HCT116 (cell line): ENCODE measurements around the gene COL18A1. TPM values are rescaled to one million over a fixed set of nuclear protein-coding genes. Genes with fewer than 3 reads are reported as not detected.

Experiments used
- ATAC-seq: fragments of 200-7000 bp; cut with Tn5 transposase; 2 replicates; pipeline ENCODE4 v1.9.1; 2020; ENCODE audit warnings: mild to moderate bottlenecking, moderate library complexity
- BruUV-seq: library from RNA; stranded (reverse); fragments of 400-500 nt; replicated peaks from 2 replicates; lab custom pipeline; 2021; lab: Mats Ljungman, UMichigan
- CTCF ChIA-PET: fragments of 300-600 bp; sonication (Branson Sonifier 250); formaldehyde crosslinking; loops from one replicate; lab custom pipeline; 2021; ENCODE audit warnings: antibody characterized with exemption; lab: Charles Lee
- POLR2A ChIA-PET: fragments of 300-600, 350-600 bp; sonication (Branson Sonifier 250); formaldehyde crosslinking; loops from one replicate; lab custom pipeline; 2021; ENCODE audit warnings: antibody characterized with exemption; lab: Charles Lee
- RAD21 ChIA-PET, 2 experiments: fragments of 300-600 bp; sonication (Branson Sonifier 250); formaldehyde crosslinking; loops; one replicate each; lab custom pipeline; 2023; ENCODE audit warnings: low total read pairs in 2 of 2; ENCODE audit not compliant: uncharacterized antibody in 2 of 2, unreplicated experiment in 2 of 2, low non-redundant PET in 1 of 2; lab: Charles Lee
- DNase-seq: peaks from one replicate; pipeline ENCODE4 v3.0.0-alpha.2; 2010; ENCODE audit warnings: low read depth, low spot score
- H2AFZ ChIP-seq: fragments of 200-600 bp; shearing (Covaris generic), sonication (generic); 2 replicates; pipeline ENCODE4 v1.6.1; 2017; ENCODE audit warnings: low read depth, mixed run types, mixed read lengths, antibody characterized with exemption, low read length; ENCODE audit not compliant: poor library complexity, severe bottlenecking
- H3K27ac ChIP-seq: 2 replicates; pipeline ENCODE4 v1.5.1; 2012; ENCODE audit warnings: low read depth, low read length
- H3K27me3 ChIP-seq: fragments of 200-600 bp; sonication (generic); 2 replicates; pipeline ENCODE4 v1.6.1; 2016; ENCODE audit warnings: mixed run types, low read length, mixed read lengths; ENCODE audit not compliant: insufficient read depth
- H3K36me3 ChIP-seq, 2 experiments: fragments of 200-500 bp in 1 of 2; fragments of 200-600 bp in 1 of 2; sonication (Bioruptor generic) in 1 of 2; sonication (generic) in 1 of 2; 2 replicates each; pipeline versions ENCODE4 v1.5.1 to v1.6.1; 2014 to 2016; ENCODE audit warnings: low read length in 2 of 2, inconsistent platforms in 1 of 2, mixed read lengths in 1 of 2, mixed run types in 1 of 2; ENCODE audit not compliant: insufficient read depth in 2 of 2, control insufficient read depth in 1 of 2
- H3K4me1 ChIP-seq, 2 experiments: fragments of 200-600 bp in 1 of 2; sonication (generic) in 1 of 2; 2 replicates each; pipeline versions ENCODE4 v1.5.1 to v1.6.1; 2012 to 2017; ENCODE audit warnings: low read length in 2 of 2, inconsistent platforms in 1 of 2, mild to moderate bottlenecking in 1 of 2, mixed read lengths in 1 of 2, mixed run types in 1 of 2, moderate library complexity in 1 of 2; ENCODE audit not compliant: insufficient read depth in 2 of 2, control insufficient read depth in 1 of 2
- H3K4me2 ChIP-seq: fragments of 200-600 bp; sonication (generic); 2 replicates; pipeline ENCODE4 v1.6.1; 2017; ENCODE audit warnings: mixed run types, low read length, mixed read lengths
- H3K4me3 ChIP-seq, 2 experiments: fragments of 200-600 bp in 1 of 2; sonication (generic) in 1 of 2; replicated peaks in 1 of 2; 2 replicates each; pipeline ENCODE4 v1.5.1; 2011 to 2016; ENCODE audit warnings: low read length in 2 of 2, control low read depth in 1 of 2, low read depth in 1 of 2, mild to moderate bottlenecking in 1 of 2, mixed read lengths in 1 of 2, mixed run types in 1 of 2
- H3K79me2 ChIP-seq: fragments of 200-600 bp; sonication (generic); 2 replicates; pipeline ENCODE4 v1.6.1; 2017; ENCODE audit warnings: mild to moderate bottlenecking, mixed run types, low read length, moderate library complexity, mixed read lengths; ENCODE audit not compliant: insufficient read depth
- H3K9ac ChIP-seq: fragments of 200-600 bp; sonication (generic); 2 replicates; pipeline ENCODE4 v1.6.1; 2016; ENCODE audit warnings: low read length, mixed read lengths
- H3K9me2 ChIP-seq: fragments of 200-600 bp; sonication (generic), shearing (Covaris generic); 2 replicates; pipeline ENCODE4 v1.6.1; 2017; ENCODE audit warnings: mixed run types, mild to moderate bottlenecking, moderate library complexity; ENCODE audit not compliant: insufficient read depth
- H3K9me3 ChIP-seq, 2 experiments: fragments of 200-500 bp in 1 of 2; fragments of 200-600 bp in 1 of 2; sonication (Bioruptor generic) in 1 of 2; sonication (generic) in 1 of 2; 2 replicates each; pipeline ENCODE4 v1.6.1; 2014 to 2017; ENCODE audit warnings: low read length in 2 of 2, mixed read lengths in 2 of 2, inconsistent platforms in 1 of 2, low read depth in 1 of 2, mild to moderate bottlenecking in 1 of 2, mixed run types in 1 of 2, moderate library complexity in 1 of 2; ENCODE audit not compliant: control insufficient read depth in 1 of 2, insufficient read depth in 1 of 2
- H4K20me1 ChIP-seq: fragments of 200-600 bp; sonication (generic), shearing (Covaris generic); 2 replicates; pipeline ENCODE4 v1.6.1; 2017; ENCODE audit warnings: mixed run types, mild to moderate bottlenecking, moderate library complexity; ENCODE audit not compliant: insufficient read depth
- CBX3 ChIP-seq: IDR thresholded peaks from 2 replicates; pipeline ENCODE4 v1.6.1; 2012; ENCODE audit warnings: low read depth
- CEBPB ChIP-seq: IDR thresholded peaks from 2 replicates; pipeline ENCODE4 v1.6.1; 2012; ENCODE audit warnings: low read depth
- ELF1 ChIP-seq: IDR thresholded peaks from 2 replicates; pipeline ENCODE4 v1.6.1; 2012; ENCODE audit warnings: low read depth, borderline replicate concordance
- EZH2 ChIP-seq: fragments of 200-600 bp; sonication (generic); IDR thresholded peaks from 2 replicates; pipeline ENCODE4 v1.6.1; 2017; ENCODE audit warnings: antibody characterized with exemption, mixed run types
- EZH2phosphoT487 ChIP-seq: fragments of 200-600 bp; IDR thresholded peaks from 2 replicates; pipeline ENCODE4 v1.6.1; 2018; ENCODE audit warnings: antibody characterized with exemption, borderline replicate concordance
- FOSL1 ChIP-seq: IDR thresholded peaks from 2 replicates; pipeline ENCODE4 v1.6.1; 2012; ENCODE audit warnings: low read depth
- JUND ChIP-seq: IDR thresholded peaks from 2 replicates; pipeline ENCODE4 v1.6.1; 2012
- RAD21 ChIP-seq: IDR thresholded peaks from 2 replicates; pipeline ENCODE4 v1.6.1; 2012; ENCODE audit warnings: low read depth, mild to moderate bottlenecking
- SP1 ChIP-seq: IDR thresholded peaks from 2 replicates; pipeline ENCODE4 v1.6.1; 2012; ENCODE audit warnings: low read depth
- SRF ChIP-seq: IDR thresholded peaks from 2 replicates; pipeline ENCODE4 v1.6.1; 2012; ENCODE audit warnings: low read depth
- TCF7L2 ChIP-seq: IDR thresholded peaks from 2 replicates; pipeline ENCODE4 v1.7.0; 2011; ENCODE audit warnings: borderline replicate concordance, inconsistent platforms; ENCODE audit not compliant: insufficient read depth, insufficient read length; ENCODE audit errors: extremely low read depth
- YY1 ChIP-seq: IDR thresholded peaks from 2 replicates; pipeline ENCODE4 v1.6.1; 2011; ENCODE audit warnings: low read length, low read depth, moderate library complexity, mild to moderate bottlenecking; ENCODE audit not compliant: insufficient replicate concordance; ENCODE audit errors: extremely low read depth
- ZNF274 ChIP-seq: fragments of 200-500 bp; sonication (Bioruptor generic); IDR thresholded peaks from 2 replicates; pipeline ENCODE4 v1.6.1; 2014; ENCODE audit warnings: mild to moderate bottlenecking, low read depth, low read length, inconsistent platforms
- intact Hi-C: fragments of 100-400 bp; cut with micrococcal nuclease; formaldehyde crosslinking; loops from 2 replicates; pipeline ENCODE4 v1.10.0; 2022
- total RNA-seq: library from RNA; stranded (reverse); gene quantifications from one replicate; pipeline ENCODE4 v1.2.1, GENCODE V29; 2021; ENCODE audit not compliant: unreplicated experiment
- TF ChIP-seq, protein P1 (sequence below): IDR thresholded peaks from 2 replicates; pipeline ENCODE4 v1.6.1; 2011; ENCODE audit warnings: mild to moderate bottlenecking, low read length, moderate library complexity; ENCODE audit not compliant: insufficient replicate concordance; ENCODE audit errors: extremely low read depth
- TF ChIP-seq, protein P2 (sequence below), 3 experiments: fragments of 200-600 bp in 1 of 3; sonication (generic) in 1 of 3; IDR thresholded peaks in 2 of 3; conservative IDR thresholded peaks in 1 of 3; 2 replicates each; pipeline ENCODE4 v1.5.1; 2012 to 2017; ENCODE audit warnings: low read depth in 2 of 3, low read length in 2 of 3, antibody characterized with exemption in 1 of 3, borderline replicate concordance in 1 of 3, control low read depth in 1 of 3, mild to moderate bottlenecking in 1 of 3, mixed read lengths in 1 of 3, mixed run types in 1 of 3, moderate library complexity in 1 of 3; ENCODE audit not compliant: insufficient read depth in 1 of 3
- TF ChIP-seq, protein P3 (sequence below): IDR thresholded peaks from 2 replicates; pipeline ENCODE4 v1.6.1; 2012
- TF ChIP-seq, protein P4 (sequence below): IDR thresholded peaks from 2 replicates; pipeline ENCODE4 v1.6.1; 2012

The COL18A1 gene
- total RNA-seq, 1 experiment from 2014 or later, result 59.5 TPM

DNA sequence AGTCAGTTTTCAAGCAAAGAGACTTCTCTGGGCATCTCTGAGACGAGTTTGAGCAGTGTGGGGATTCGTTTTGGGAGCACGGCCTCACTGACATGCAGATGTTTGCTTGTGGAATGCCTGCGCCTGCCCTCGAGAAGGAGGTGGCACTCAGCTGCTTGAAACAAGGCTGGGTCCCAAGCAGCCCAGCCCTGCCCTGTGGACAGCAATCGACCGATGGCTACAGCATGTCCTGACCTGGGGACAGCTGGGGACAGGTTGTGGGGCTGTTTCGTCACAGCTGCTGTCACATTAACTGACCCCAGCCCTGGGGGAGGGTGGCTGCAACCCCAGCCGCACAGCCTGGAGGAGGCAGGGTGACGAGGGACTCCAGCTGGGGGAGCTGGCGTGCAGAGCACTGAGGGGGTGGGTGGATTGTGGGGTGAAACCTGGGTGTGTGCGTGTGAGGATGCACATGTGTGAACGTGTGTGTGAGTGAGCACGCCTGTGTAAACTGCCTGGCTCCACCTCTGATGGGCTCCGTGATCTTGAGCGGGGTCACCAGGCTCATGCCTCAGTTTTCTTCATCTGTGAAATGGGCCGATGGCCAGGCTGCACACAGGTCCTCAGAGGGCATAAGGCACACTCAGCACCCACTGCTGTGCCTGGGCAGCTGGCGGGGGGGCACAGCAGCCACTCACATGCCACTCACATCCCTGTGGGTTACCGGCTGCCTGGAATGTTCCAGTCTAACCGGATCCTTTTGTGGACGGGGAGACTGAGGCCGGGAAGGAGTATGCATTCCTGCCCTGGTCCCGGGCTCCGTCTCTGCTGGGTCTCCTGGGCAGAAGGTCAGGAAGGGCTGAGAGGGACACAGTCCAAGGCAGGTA lies 49.3 kb downstream of the COL18A1 start:
- Histone ChIP-seq H3K4me3 (no peak overlapping the region), H3K27me3 (no peaks in the 10 kb centered on the region), H4K20me1 (no peaks in the 10 kb centered on the region), H3K9me3 (peaks cover 0 to 11% of the 10 kb centered on the region in 2 experiments; a peak in 1 of 4 replicates), H3K36me3 (no peaks in the 10 kb centered on the region), H3K9ac (no peak overlapping the region), H3K4me2 (no peak overlapping the region), H3K79me2 (peaks cover 21% of the 10 kb centered on the region; the same call in 1 of the 2 replicates), H2AFZ (no peak overlapping the region), H3K27ac (no peak overlapping the region), H3K9me2 (no peaks in the 10 kb centered on the region), H3K4me1 (no peaks in the 10 kb centered on the region)
- intact Hi-C loops, result no loop called here
- no peak for ATAC-seq
- ChIA-PET RAD21 (no interaction called here), CTCF (no interaction called here), POLR2A (no interaction called here)
- no peak for DNase-seq
- BruUV-seq, result no TSS peak
- TF ChIP-seq FOSL1, result no peak
- TF ChIP-seq, protein P1, sequence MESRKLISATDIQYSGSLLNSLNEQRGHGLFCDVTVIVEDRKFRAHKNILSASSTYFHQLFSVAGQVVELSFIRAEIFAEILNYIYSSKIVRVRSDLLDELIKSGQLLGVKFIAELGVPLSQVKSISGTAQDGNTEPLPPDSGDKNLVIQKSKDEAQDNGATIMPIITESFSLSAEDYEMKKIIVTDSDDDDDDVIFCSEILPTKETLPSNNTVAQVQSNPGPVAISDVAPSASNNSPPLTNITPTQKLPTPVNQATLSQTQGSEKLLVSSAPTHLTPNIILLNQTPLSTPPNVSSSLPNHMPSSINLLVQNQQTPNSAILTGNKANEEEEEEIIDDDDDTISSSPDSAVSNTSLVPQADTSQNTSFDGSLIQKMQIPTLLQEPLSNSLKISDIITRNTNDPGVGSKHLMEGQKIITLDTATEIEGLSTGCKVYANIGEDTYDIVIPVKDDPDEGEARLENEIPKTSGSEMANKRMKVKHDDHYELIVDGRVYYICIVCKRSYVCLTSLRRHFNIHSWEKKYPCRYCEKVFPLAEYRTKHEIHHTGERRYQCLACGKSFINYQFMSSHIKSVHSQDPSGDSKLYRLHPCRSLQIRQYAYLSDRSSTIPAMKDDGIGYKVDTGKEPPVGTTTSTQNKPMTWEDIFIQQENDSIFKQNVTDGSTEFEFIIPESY, result no peak
- no peak for TF ChIP-seq EZH2phosphoT487
- TF ChIP-seq JUND, result no peak
- TF ChIP-seq ZNF274, result no peak
- no peak for TF ChIP-seq EZH2
- TF ChIP-seq ELF1, result no peak
- TF ChIP-seq, protein P2, sequence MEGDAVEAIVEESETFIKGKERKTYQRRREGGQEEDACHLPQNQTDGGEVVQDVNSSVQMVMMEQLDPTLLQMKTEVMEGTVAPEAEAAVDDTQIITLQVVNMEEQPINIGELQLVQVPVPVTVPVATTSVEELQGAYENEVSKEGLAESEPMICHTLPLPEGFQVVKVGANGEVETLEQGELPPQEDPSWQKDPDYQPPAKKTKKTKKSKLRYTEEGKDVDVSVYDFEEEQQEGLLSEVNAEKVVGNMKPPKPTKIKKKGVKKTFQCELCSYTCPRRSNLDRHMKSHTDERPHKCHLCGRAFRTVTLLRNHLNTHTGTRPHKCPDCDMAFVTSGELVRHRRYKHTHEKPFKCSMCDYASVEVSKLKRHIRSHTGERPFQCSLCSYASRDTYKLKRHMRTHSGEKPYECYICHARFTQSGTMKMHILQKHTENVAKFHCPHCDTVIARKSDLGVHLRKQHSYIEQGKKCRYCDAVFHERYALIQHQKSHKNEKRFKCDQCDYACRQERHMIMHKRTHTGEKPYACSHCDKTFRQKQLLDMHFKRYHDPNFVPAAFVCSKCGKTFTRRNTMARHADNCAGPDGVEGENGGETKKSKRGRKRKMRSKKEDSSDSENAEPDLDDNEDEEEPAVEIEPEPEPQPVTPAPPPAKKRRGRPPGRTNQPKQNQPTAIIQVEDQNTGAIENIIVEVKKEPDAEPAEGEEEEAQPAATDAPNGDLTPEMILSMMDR (IDR thresholded peaks at IDR 0.05 in 2 of 3, conservative IDR thresholded peaks at IDR 0.05 in 1 of 3; ENCODE audit: borderline replicate concordance in 1 of 3, insufficient read depth in 1 of 3, low read depth in 2 of 3, low read length in 2 of 3), result no peak
- TF ChIP-seq, protein P3, sequence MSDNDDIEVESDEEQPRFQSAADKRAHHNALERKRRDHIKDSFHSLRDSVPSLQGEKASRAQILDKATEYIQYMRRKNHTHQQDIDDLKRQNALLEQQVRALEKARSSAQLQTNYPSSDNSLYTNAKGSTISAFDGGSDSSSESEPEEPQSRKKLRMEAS, result no peak
- TF ChIP-seq SP1, result no peak
- TF ChIP-seq YY1, result no peak
- no peak for TF ChIP-seq RAD21
- no peak for TF ChIP-seq CBX3
- TF ChIP-seq CEBPB, result no peak
- TF ChIP-seq TCF7L2, result no peak
- no peak for TF ChIP-seq SRF
- TF ChIP-seq, protein P4, sequence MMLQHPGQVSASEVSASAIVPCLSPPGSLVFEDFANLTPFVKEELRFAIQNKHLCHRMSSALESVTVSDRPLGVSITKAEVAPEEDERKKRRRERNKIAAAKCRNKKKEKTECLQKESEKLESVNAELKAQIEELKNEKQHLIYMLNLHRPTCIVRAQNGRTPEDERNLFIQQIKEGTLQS, result no peak
